Urinary bladder (tissue), 4 donors: Measurements from ENCODE around the gene SIGLEC7. TPM values are rescaled to one million over a fixed set of nuclear protein-coding genes. Genes with fewer than 3 reads are reported as not detected.

Source experiments
- DNase-seq: peaks from one replicate; pipeline ENCODE4 v3.0.0-alpha.2; 2015; ENCODE audit errors: extremely low spot score
- H3K27ac ChIP-seq: one replicate; pipeline ENCODE4 v1.5.1; 2013; ENCODE audit warnings: low read depth, mild to moderate bottlenecking, moderate library complexity
- H3K36me3 ChIP-seq: one replicate; pipeline ENCODE4 v1.6.1; 2013; ENCODE audit warnings: mild to moderate bottlenecking, moderate library complexity; ENCODE audit not compliant: insufficient read depth
- H3K4me1 ChIP-seq: one replicate; pipeline ENCODE4 v1.6.1; 2013; ENCODE audit warnings: mild to moderate bottlenecking, moderate library complexity; ENCODE audit not compliant: insufficient read depth
- H3K4me3 ChIP-seq: one replicate; pipeline ENCODE4 v1.5.1; 2013; ENCODE audit warnings: low read depth, low read length
- WGBS: extraction: QIAGEN DNeasy Blood & Tissue Kit; methylation state at CpG from one replicate; pipeline ENCODE4 v1.1.7; 2013; 5-methylcytosine and 5-hydroxymethylcytosine counted together
- polyA plus RNA-seq: library from polyadenylated mRNA; stranded (reverse); fragments of 200-250 nt; gene quantifications from one replicate; pipeline ENCODE4 v1.2.3, GENCODE V29; 2013
- total RNA-seq: library from RNA; depleted of rRNA; stranded (reverse); fragments of >200 nt; gene quantifications from one replicate; pipeline ENCODE4 v1.2.3, GENCODE V29; 2014
- donor health status: healthy with polysubstance abuse.
- donor health status: healthy.

The SIGLEC7 gene
- total and polyA plus RNA-seq, 2 donors, result 0.85 to 3.4 TPM

- Histone ChIP-seq H3K27ac (no peak overlapping the region), H3K36me3 (no peaks in the 10 kb centered on the region), H3K4me3 (no peak overlapping the region), H3K4me1 (no peaks in the 10 kb centered on the region)
- 78% methylated on average over 9 of the region's 9 CpGs for WGBS
- DNase-seq, result no peak
These were observed 18.3 kb upstream of the SIGLEC7 start for GRCh38 chr19:51123802-51124201.

GRCh38 chr19:51124216-51124615, 17.9 kb upstream of the SIGLEC7 start:
- Histone ChIP-seq H3K4me3 (no peak overlapping the region), H3K36me3 (no peaks in the 10 kb centered on the region), H3K27ac (no peak overlapping the region), H3K4me1 (no peaks in the 10 kb centered on the region)
- WGBS, result 82% methylated on average over 9 of the region's 9 CpGs
- no peak for DNase-seq

GRCh38 chr19:51124729-51125128, 17.4 kb upstream of the SIGLEC7 start, which contains the start of gene SIGLEC9:
SIGLEC9 (plus strand) TSS chr19:51124906; CDS start chr19:51124975, 69 bp downstream.
- H3K4me3 ChIP-seq, result no peak within 1 kb of the TSS
- WGBS, result 47% methylated on average over 14 of the region's 14 CpGs
- H3K4me1 ChIP-seq, result no peaks in the 10 kb centered on the region
- no peak for DNase-seq
- no peak within 1 kb of the TSS for H3K27ac ChIP-seq
- H3K36me3 ChIP-seq, result no peaks in the 10 kb centered on the region

GRCh38 chr19:51125421-51126075, 16.6 kb upstream of the SIGLEC7 start:
- 89% methylated on average over 16 of the region's 16 CpGs for WGBS
- Histone ChIP-seq H3K4me1 (no peaks in the 10 kb centered on the region), H3K36me3 (no peaks in the 10 kb centered on the region), H3K27ac (no peak overlapping the region), H3K4me3 (no peak overlapping the region)
- no peak for DNase-seq

- DNase-seq, result no peak
- H3K36me3 ChIP-seq, result no peaks in the 10 kb centered on the region
- no peak overlapping the region for H3K27ac ChIP-seq
- no peaks in the 10 kb centered on the region for H3K4me1 ChIP-seq
- WGBS, result 71% methylated on average over 6 of the region's 6 CpGs
- H3K4me3 ChIP-seq, result no peak overlapping the region
These were observed 15.1 kb upstream of the SIGLEC7 start for GRCh38 chr19:51127032-51127431.

GRCh38 chr19:51127755-51128154, 14.3 kb upstream of the SIGLEC7 start:
- Histone ChIP-seq H3K27ac (no peak overlapping the region), H3K4me3 (no peak overlapping the region)
- 68% methylated on average over 4 of the region's 4 CpGs for WGBS

GRCh38 chr19:51128227-51128626, 13.9 kb upstream of the SIGLEC7 start:
- no peak overlapping the region for H3K4me3 ChIP-seq

More at GRCh38 chr19:51127755-51128154, 14.3 kb upstream of the SIGLEC7 start:
- Histone ChIP-seq H3K36me3 (no peaks in the 10 kb centered on the region), H3K4me1 (no peaks in the 10 kb centered on the region)
- DNase-seq, result no peak

GRCh38 chr19:51129716-51130115, 12.4 kb upstream of the SIGLEC7 start:
- Histone ChIP-seq H3K4me3 (no peak overlapping the region), H3K4me1 (no peaks in the 10 kb centered on the region), H3K27ac (no peak overlapping the region), H3K36me3 (no peaks in the 10 kb centered on the region)
- 74% methylated on average over 8 of the region's 8 CpGs for WGBS
- no peak for DNase-seq

More at GRCh38 chr19:51128227-51128626, 13.9 kb upstream of the SIGLEC7 start:
- WGBS, result 90% methylated on average over 7 of the region's 7 CpGs
- Histone ChIP-seq H3K4me1 (no peaks in the 10 kb centered on the region), H3K36me3 (no peaks in the 10 kb centered on the region), H3K27ac (no peak overlapping the region)
- no peak for DNase-seq

- Histone ChIP-seq H3K4me1 (no peaks in the 10 kb centered on the region), H3K4me3 (no peak overlapping the region), H3K27ac (no peak overlapping the region), H3K36me3 (no peaks in the 10 kb centered on the region)
- peak; percentile 4 for DNase-seq
- 36% methylated on average over 24 of the region's 24 CpGs for WGBS
These were observed 10.1 kb upstream of the SIGLEC7 start for GRCh38 chr19:51131780-51132680.

GRCh38 chr19:51135004-51135403, 7.1 kb upstream of the SIGLEC7 start:
- WGBS, result 74% methylated on average over 5 of the region's 5 CpGs
- no peaks in the 10 kb centered on the region for H3K36me3 ChIP-seq
- H3K4me1 ChIP-seq, result no peaks in the 10 kb centered on the region
- H3K4me3 ChIP-seq, result no peak overlapping the region
- H3K27ac ChIP-seq, result no peak overlapping the region
- DNase-seq, result no peak

- Histone ChIP-seq H3K27ac (no peak overlapping the region), H3K4me1 (no peaks in the 10 kb centered on the region), H3K4me3 (no peak overlapping the region), H3K36me3 (no peaks in the 10 kb centered on the region)
- WGBS, result 79% methylated on average over 8 of the region's 8 CpGs
- DNase-seq, result no peak
These were observed 5.9 kb upstream of the SIGLEC7 start for GRCh38 chr19:51135986-51136762.

GRCh38 chr19:51136851-51137551, 5.1 kb upstream of the SIGLEC7 start:
- no peak overlapping the region for H3K4me3 ChIP-seq
- no peak overlapping the region for H3K27ac ChIP-seq
- DNase-seq, result no peak
- no peaks in the 10 kb centered on the region for H3K36me3 ChIP-seq
- H3K4me1 ChIP-seq, result no peaks in the 10 kb centered on the region
- whole genome bisulfite sequencing, result 65% methylated on average over 12 of the region's 12 CpGs
